ENCODE results near the gene TSSK2.

The TSSK2 gene

GRCh38 chr22:19181786-19182471 is 50.8 kb downstream of the TSSK2 start:
- no peaks in the 10 kb centered on the region for H3K79me2 ChIP-seq (ENCODE audit: insufficient read depth, low read length)
- H3K4me3 ChIP-seq (ENCODE audit: insufficient read depth, low read length, poor library complexity, severe bottlenecking): no peak overlapping the region
- H3K27me3 ChIP-seq (ENCODE audit: low read length): no peaks in the 10 kb centered on the region
- H3K27ac ChIP-seq (ENCODE audit: low read depth, low read length): no peak overlapping the region
- H3K9me2 ChIP-seq (replicated peaks; ENCODE audit: insufficient read depth, low read length): no peaks in the 10 kb centered on the region
- TF ChIP-seq, protein P1, sequence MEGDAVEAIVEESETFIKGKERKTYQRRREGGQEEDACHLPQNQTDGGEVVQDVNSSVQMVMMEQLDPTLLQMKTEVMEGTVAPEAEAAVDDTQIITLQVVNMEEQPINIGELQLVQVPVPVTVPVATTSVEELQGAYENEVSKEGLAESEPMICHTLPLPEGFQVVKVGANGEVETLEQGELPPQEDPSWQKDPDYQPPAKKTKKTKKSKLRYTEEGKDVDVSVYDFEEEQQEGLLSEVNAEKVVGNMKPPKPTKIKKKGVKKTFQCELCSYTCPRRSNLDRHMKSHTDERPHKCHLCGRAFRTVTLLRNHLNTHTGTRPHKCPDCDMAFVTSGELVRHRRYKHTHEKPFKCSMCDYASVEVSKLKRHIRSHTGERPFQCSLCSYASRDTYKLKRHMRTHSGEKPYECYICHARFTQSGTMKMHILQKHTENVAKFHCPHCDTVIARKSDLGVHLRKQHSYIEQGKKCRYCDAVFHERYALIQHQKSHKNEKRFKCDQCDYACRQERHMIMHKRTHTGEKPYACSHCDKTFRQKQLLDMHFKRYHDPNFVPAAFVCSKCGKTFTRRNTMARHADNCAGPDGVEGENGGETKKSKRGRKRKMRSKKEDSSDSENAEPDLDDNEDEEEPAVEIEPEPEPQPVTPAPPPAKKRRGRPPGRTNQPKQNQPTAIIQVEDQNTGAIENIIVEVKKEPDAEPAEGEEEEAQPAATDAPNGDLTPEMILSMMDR (IDR thresholded peaks at IDR 0.05; ENCODE audit: insufficient read depth, low read length, poor library complexity, severe bottlenecking): no peak
- TF ChIP-seq EZH2phosphoT487 (conservative IDR thresholded peaks at IDR 0.05; ENCODE audit: low read length): no peak
- no peak overlapping the region for H3K9ac ChIP-seq (ENCODE audit: low read length)
- no peaks in the 10 kb centered on the region for H4K20me1 ChIP-seq (ENCODE audit: low read depth, low read length)
- no peaks in the 10 kb centered on the region for H3K36me3 ChIP-seq (ENCODE audit: low read length)
- H3K4me2 ChIP-seq (ENCODE audit: low read depth, low read length, poor library complexity, severe bottlenecking): no peak overlapping the region
- no peaks in the 10 kb centered on the region for H3K9me3 ChIP-seq (ENCODE audit: insufficient read depth, low read length)
- H2AFZ ChIP-seq (ENCODE audit: low read depth, low read length, severe bottlenecking): no peak overlapping the region
- no peaks in the 10 kb centered on the region for H3F3A ChIP-seq (ENCODE audit: insufficient read depth)

Data from SU-DHL-6 (cell line).